Right cardiac atrium (tissue), 5 donors: Measurements from ENCODE around the gene MRPS34. TPM values are rescaled to one million over a fixed set of nuclear protein-coding genes. Genes with fewer than 3 reads are reported as not detected.
A peak's percentile ranks its signal among the peaks of the same experiment; 100 is the strongest.

Experiments
- ATAC-seq, 2 donors: fragments of 200-7000 bp; cut with Tn5 transposase; one replicate each; pipeline versions ENCODE4 v1.8.0 to v1.9.1; 2020; ENCODE audit warnings: moderate library complexity in 2 of 2, mild to moderate bottlenecking in 1 of 2
- DNase-seq, 3 donors: peaks; one replicate each; pipeline ENCODE4 v3.0.0-alpha.2; 2020
- H3K27ac ChIP-seq: one replicate; pipeline ENCODE4 v1.5.1; 2013; ENCODE audit warnings: mild to moderate bottlenecking, low read length, control low read depth, moderate library complexity
- H3K27me3 ChIP-seq: one replicate; pipeline ENCODE4 v1.6.1; 2013; ENCODE audit not compliant: control insufficient read depth, insufficient read depth
- H3K4me1 ChIP-seq: one replicate; pipeline ENCODE4 v1.6.1; 2013; ENCODE audit warnings: low read length; ENCODE audit not compliant: control insufficient read depth, insufficient read depth
- H3K4me3 ChIP-seq: one replicate; pipeline ENCODE4 v1.5.1; 2013; ENCODE audit warnings: low read length, control low read depth
- H3K9me3 ChIP-seq: one replicate; pipeline ENCODE4 v1.6.1; 2013; ENCODE audit warnings: low read length; ENCODE audit not compliant: control insufficient read depth
- WGBS: extraction: QIAGEN DNeasy Blood & Tissue Kit; methylation state at CpG from one replicate; pipeline ENCODE4 v1.1.7; 2013; 5-methylcytosine and 5-hydroxymethylcytosine counted together
- intact Hi-C, 4 donors: fragments of 100-400 bp; cut with DNase I; formaldehyde crosslinking; loops; one replicate each; pipeline versions ENCODE4 v1.11.0 to v1.14.0; 2022 to 2023
- polyA plus RNA-seq: library from polyadenylated mRNA; stranded (reverse); fragments of 200-250 nt; gene quantifications from one replicate; pipeline ENCODE4 v1.2.3, GENCODE V29; 2013
- total RNA-seq, 4 donors: library from RNA; stranded (reverse); fragmentation: NEBNext Ultra II Directional; extraction: Animal tissue kit (Norgen Biotek cat#: 25700); gene quantifications; one replicate each; pipeline ENCODE4 v1.2.1, GENCODE V29; 2021
- donor health status: healthy with polysubstance abuse.
- donor health status: DM: no; HTN: yes; CAD: no.
- donor health status: DM: no; HTN: no; CAD: no.
- donor health status: DM: no; HTN: yes; CAD: no; lungs with severe emphysema.
- donor health status: DM: yes; HTN: yes; CAD: no.

Gene MRPS34
- total and polyA plus RNA-seq, 5 donors, result 53.3 to 91.4 (median 73.5) TPM

GRCh38 chr16:1767116-1767994 lies 5.6 kb downstream of the MRPS34 start:
- H3K4me1 ChIP-seq, result no peaks in the 10 kb centered on the region
- no peak for DNase-seq
- no peak for ATAC-seq
- no peaks in the 10 kb centered on the region for H3K9me3 ChIP-seq
- intact Hi-C loops, result no loop called here
- WGBS, result 91% methylated on average over 42 of the region's 42 CpGs
- no peak overlapping the region for H3K27ac ChIP-seq
- no peaks in the 10 kb centered on the region for H3K27me3 ChIP-seq
- no peak overlapping the region for H3K4me3 ChIP-seq

GRCh38 chr16:1766701-1767100 lies 6.2 kb downstream of the MRPS34 start:
- H3K27ac ChIP-seq, result no peak overlapping the region
- 90% methylated on average over 18 of the region's 18 CpGs for WGBS

GRCh38 chr16:1766231-1766630 lies 6.7 kb downstream of the MRPS34 start:
- WGBS, result 90% methylated on average over 19 of the region's 19 CpGs
- no peak for DNase-seq
- Histone ChIP-seq H3K9me3 (no peaks in the 10 kb centered on the region), H3K27ac (no peak overlapping the region), H3K4me3 (no peak overlapping the region), H3K27me3 (no peaks in the 10 kb centered on the region), H3K4me1 (no peaks in the 10 kb centered on the region)
- intact Hi-C loops, result no loop called here
- ATAC-seq, result no peak

More at GRCh38 chr16:1766701-1767100, 6.2 kb downstream of the MRPS34 start:
- Histone ChIP-seq H3K27me3 (no peaks in the 10 kb centered on the region), H3K9me3 (no peaks in the 10 kb centered on the region), H3K4me1 (no peaks in the 10 kb centered on the region), H3K4me3 (no peak overlapping the region)
- ATAC-seq (no peak), DNase-seq (no peak)
- intact Hi-C loops, result no loop called here

GRCh38 chr16:1765826-1766225 lies 7.1 kb downstream of the MRPS34 start:
- no peaks in the 10 kb centered on the region for H3K9me3 ChIP-seq
- H3K4me3 ChIP-seq, result no peak overlapping the region
- no peak for ATAC-seq
- intact Hi-C loops, result no loop called here
- no peaks in the 10 kb centered on the region for H3K4me1 ChIP-seq
- no peaks in the 10 kb centered on the region for H3K27me3 ChIP-seq
- no peak for DNase-seq
- H3K27ac ChIP-seq, result no peak overlapping the region
- 88% methylated on average over 22 of the region's 22 CpGs for WGBS

GRCh38 chr16:1764971-1765370 lies 8.0 kb downstream of the MRPS34 start:
- WGBS, result 93% methylated on average over 21 of the region's 21 CpGs

GRCh38 chr16:1763521-1764511 lies 9.1 kb downstream of the MRPS34 start:
- no peaks in the 10 kb centered on the region for H3K27me3 ChIP-seq
- WGBS, result 74% methylated on average over 81 of the region's 81 CpGs
- no peak for ATAC-seq
- peak in 2 of 3 donors; percentile 18 to 70 for DNase-seq
- no peaks in the 10 kb centered on the region for H3K9me3 ChIP-seq
- H3K27ac ChIP-seq, result no peak overlapping the region
- H3K4me1 ChIP-seq, result no peaks in the 10 kb centered on the region
- H3K4me3 ChIP-seq, result no peak overlapping the region
- intact Hi-C loops, result no loop called here

More at GRCh38 chr16:1764971-1765370, 8.0 kb downstream of the MRPS34 start:
- H3K9me3 ChIP-seq, result no peaks in the 10 kb centered on the region
- no peaks in the 10 kb centered on the region for H3K27me3 ChIP-seq
- no peaks in the 10 kb centered on the region for H3K4me1 ChIP-seq
- DNase-seq (no peak), ATAC-seq (no peak)
- H3K4me3 ChIP-seq, result no peak overlapping the region
- intact Hi-C loops, result no loop called here
- no peak overlapping the region for H3K27ac ChIP-seq

- H3K4me1 ChIP-seq, result no peaks in the 10 kb centered on the region
- H3K27ac ChIP-seq, result no peak overlapping the region
- no peak overlapping the region for H3K4me3 ChIP-seq
- WGBS, result 82% methylated on average over 24 of the region's 24 CpGs
- intact Hi-C loops, result no loop called here
- DNase-seq, result peak in 1 of 3 donors; percentile 23
- no peaks in the 10 kb centered on the region for H3K9me3 ChIP-seq
- no peak for ATAC-seq
- no peaks in the 10 kb centered on the region for H3K27me3 ChIP-seq
Observed at GRCh38 chr16:1762879-1763520, 9.9 kb downstream of the MRPS34 start.

GRCh38 chr16:1762196-1762878 lies 10.6 kb downstream of the MRPS34 start:
- no peak for ATAC-seq
- no peak overlapping the region for H3K27ac ChIP-seq
- no peak for DNase-seq
- no peaks in the 10 kb centered on the region for H3K4me1 ChIP-seq
- WGBS, result 87% methylated on average over 30 of the region's 30 CpGs
- H3K27me3 ChIP-seq, result no peaks in the 10 kb centered on the region
- intact Hi-C loops, result no loop called here
- no peaks in the 10 kb centered on the region for H3K9me3 ChIP-seq
- H3K4me3 ChIP-seq, result no peak overlapping the region

- ATAC-seq (no peak), DNase-seq (no peak)
- H3K27ac ChIP-seq, result no peak overlapping the region
- no peaks in the 10 kb centered on the region for H3K4me1 ChIP-seq
- H3K4me3 ChIP-seq, result no peak overlapping the region
- intact Hi-C loops, result no loop called here
- WGBS, result 93% methylated on average over 15 of the region's 15 CpGs
- H3K9me3 ChIP-seq, result no peaks in the 10 kb centered on the region
- no peaks in the 10 kb centered on the region for H3K27me3 ChIP-seq
Observed at GRCh38 chr16:1761751-1762150, 11.2 kb downstream of the MRPS34 start.

GRCh38 chr16:1760911-1761310 lies 12.0 kb downstream of the MRPS34 start:
- no peak overlapping the region for H3K4me3 ChIP-seq
- H3K4me1 ChIP-seq, result no peaks in the 10 kb centered on the region
- 89% methylated on average over 15 of the region's 15 CpGs for WGBS
- no peak overlapping the region for H3K27ac ChIP-seq
- DNase-seq, result no peak
- no peak for ATAC-seq
- H3K9me3 ChIP-seq, result no peaks in the 10 kb centered on the region
- intact Hi-C loops, result no loop called here
- no peaks in the 10 kb centered on the region for H3K27me3 ChIP-seq
